ENCODE measurements around the gene TYW1B.
"Not testable (repeated sequence)": the region's sequence is repeated elsewhere in the genome, so short reads cannot be mapped to it uniquely, and the experiment has no call there.

TYW1B gene

GRCh38 chr7:72760602-72761001 is 67.4 kb downstream of the TYW1B start:
- no peak for TF ChIP-seq CTCF (conservative IDR thresholded peaks at IDR 0.05)
- no peak for TF ChIP-seq ZFX (IDR thresholded peaks at IDR 0.05)
- no peak overlapping the region for H3K27ac ChIP-seq

GRCh38 chr7:72754312-72754711 is 73.7 kb downstream of the TYW1B start:
- H3K27ac ChIP-seq: no peak overlapping the region; the same call in 1 of the 2 replicates
- TF ChIP-seq CTCF (conservative IDR thresholded peaks at IDR 0.05) (no peak), ZFX (IDR thresholded peaks at IDR 0.05) (no peak)

GRCh38 chr7:72753781-72754180 is 74.2 kb downstream of the TYW1B start:
- no peak for TF ChIP-seq ZFX (IDR thresholded peaks at IDR 0.05)
- no peak for TF ChIP-seq CTCF (conservative IDR thresholded peaks at IDR 0.05)
- no peak overlapping the region; the same call in 1 of the 2 replicates for H3K27ac ChIP-seq

GRCh38 chr7:72753229-72753628 is 74.8 kb downstream of the TYW1B start:
- H3K27ac ChIP-seq: not testable (repeated sequence)

- H3K27ac ChIP-seq: no peak overlapping the region
- TF ChIP-seq CTCF (conservative IDR thresholded peaks at IDR 0.05) (no peak), ZFX (IDR thresholded peaks at IDR 0.05) (no peak)
These were observed 76.0 kb downstream of the TYW1B start for GRCh38 chr7:72751978-72752377.

GRCh38 chr7:72751378-72751777 is 76.6 kb downstream of the TYW1B start:
- no peak overlapping the region for H3K27ac ChIP-seq
- TF ChIP-seq CTCF (conservative IDR thresholded peaks at IDR 0.05) (no peak), ZFX (IDR thresholded peaks at IDR 0.05) (no peak)

- H3K27ac ChIP-seq: not testable (repeated sequence)
These were observed 79.4 kb downstream of the TYW1B start for GRCh38 chr7:72748649-72749048.

- not testable (repeated sequence) for H3K27ac ChIP-seq
These were observed 83.6 kb downstream of the TYW1B start for GRCh38 chr7:72744244-72744926.

GRCh38 chr7:72743801-72744200 is 84.2 kb downstream of the TYW1B start:
- not testable (repeated sequence) for H3K27ac ChIP-seq

GRCh38 chr7:72739716-72740115 is 88.3 kb downstream of the TYW1B start:
- H3K27ac ChIP-seq: not testable (repeated sequence)

- H3K27ac ChIP-seq: not testable (repeated sequence)
These were observed 92.1 kb downstream of the TYW1B start for GRCh38 chr7:72735855-72736254.

GRCh38 chr7:72730815-72731214 is 97.2 kb downstream of the TYW1B start:
- not testable (repeated sequence) for H3K27ac ChIP-seq

- not testable (repeated sequence) for H3K27ac ChIP-seq
These were observed 97.6 kb downstream of the TYW1B start for GRCh38 chr7:72730384-72730783.

- H3K27ac ChIP-seq: not testable (repeated sequence)
These were observed 98.9 kb downstream of the TYW1B start for GRCh38 chr7:72729130-72729529.

- H3K27ac ChIP-seq: not testable (repeated sequence)
These were observed 105.3 kb downstream of the TYW1B start for GRCh38 chr7:72722694-72723093.

- not testable (repeated sequence) for H3K27ac ChIP-seq
These were observed 107.1 kb downstream of the TYW1B start for GRCh38 chr7:72720890-72721289.
